Measurements from ENCODE around the gene FAM124A. TPM values are rescaled to one million over a fixed set of nuclear protein-coding genes. Genes with fewer than 3 reads are reported as not detected.
A peak's percentile ranks its signal among the peaks of the same experiment; 100 is the strongest.

The FAM124A gene
- total and polyA plus RNA-seq, 2 experiments from 2014 or later = 37.7 to 109 TPM

DNA sequence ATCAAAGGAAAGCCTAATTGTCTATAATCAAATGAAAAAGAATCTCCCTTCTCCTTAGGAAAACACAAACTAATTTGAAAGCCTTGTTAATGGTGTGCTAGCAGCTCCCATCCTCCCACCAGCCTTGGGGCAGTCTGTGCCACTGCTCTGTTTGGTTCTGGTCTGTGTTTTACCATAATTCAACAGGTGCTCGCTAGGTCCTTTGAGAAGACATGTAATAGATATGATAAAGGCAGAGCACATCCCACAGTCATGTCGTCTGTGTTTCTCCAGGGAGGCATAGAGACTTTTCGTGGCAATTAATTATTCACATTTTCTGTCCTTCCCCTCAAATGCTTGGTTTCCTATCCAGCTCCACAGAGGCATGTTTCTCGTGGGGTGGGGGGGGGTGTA lies 23.8 kb downstream of the FAM124A start:
- Histone ChIP-seq H3K36me3 (ENCODE audit: insufficient read depth) (peaks cover 9% of the 10 kb centered on the region), H2AFZ (no peak overlapping the region), H4K20me1 (replicated peaks; ENCODE audit: insufficient read depth) (peaks cover 9% of the 10 kb centered on the region; the same call in 1 of the 2 replicates), H3K79me2 (replicated peaks; ENCODE audit: insufficient read depth) (peaks cover 60% of the 10 kb centered on the region), H3F3A (replicated peaks; ENCODE audit: low read depth) (peaks cover 20% of the 10 kb centered on the region), H3K27me3 (ENCODE audit: insufficient read depth) (no peaks in the 10 kb centered on the region), H3K4me2 (0 out of 2 replicates have a peak overlapping the region, but pooled peaks have one; percentile 42), H3K9me2 (ENCODE audit: insufficient read depth) (no peaks in the 10 kb centered on the region), H3K4me1 (ENCODE audit: insufficient read depth) (peaks cover 71% of the 10 kb centered on the region), H3K27ac (ENCODE audit: low read depth) (peak overlapping the region; percentile 61; the same call in 1 of the 2 replicates), H3K4me3 (no peak overlapping the region)
- H3K4me1 Mint-ChIP-seq = peaks cover 70% of the 10 kb centered on the region
- H3K27me3 Mint-ChIP-seq (ENCODE audit: insufficient read depth, low read depth, poor library complexity) = peaks cover 6% of the 10 kb centered on the region
- TF ChIP-seq EZH2phosphoT487 (IDR thresholded peaks at IDR 0.05; ENCODE audit: unreplicated experiment) (no peak), STAT1 (IDR thresholded peaks at IDR 0.05; ENCODE audit: unreplicated experiment) (no peak), NANOG (IDR thresholded peaks at IDR 0.05; ENCODE audit: borderline replicate concordance) (no peak), CREB1 (CRISPR knock-in tag; IDR thresholded peaks at IDR 0.05; ENCODE audit: low read depth) (no peak), ZNF331 (CRISPR knock-in tag; IDR thresholded peaks at IDR 0.05; ENCODE audit: low read depth) (no peak), EZH2 (IDR thresholded peaks at IDR 0.05; ENCODE audit: low read depth, unreplicated experiment) (no peak), JUNB (IDR thresholded peaks at IDR 0.05; ENCODE audit: unreplicated experiment) (no peak), ZNF114 (CRISPR knock-in tag; IDR thresholded peaks at IDR 0.05) (no peak), POLR2AphosphoS5 (IDR thresholded peaks at IDR 0.05; ENCODE audit: low read depth) (no peak)
- TF ChIP-seq, protein P1, sequence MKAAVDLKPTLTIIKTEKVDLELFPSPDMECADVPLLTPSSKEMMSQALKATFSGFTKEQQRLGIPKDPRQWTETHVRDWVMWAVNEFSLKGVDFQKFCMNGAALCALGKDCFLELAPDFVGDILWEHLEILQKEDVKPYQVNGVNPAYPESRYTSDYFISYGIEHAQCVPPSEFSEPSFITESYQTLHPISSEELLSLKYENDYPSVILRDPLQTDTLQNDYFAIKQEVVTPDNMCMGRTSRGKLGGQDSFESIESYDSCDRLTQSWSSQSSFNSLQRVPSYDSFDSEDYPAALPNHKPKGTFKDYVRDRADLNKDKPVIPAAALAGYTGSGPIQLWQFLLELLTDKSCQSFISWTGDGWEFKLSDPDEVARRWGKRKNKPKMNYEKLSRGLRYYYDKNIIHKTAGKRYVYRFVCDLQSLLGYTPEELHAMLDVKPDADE (IDR thresholded peaks at IDR 0.05) = no peak
- TF ChIP-seq, protein P2, sequence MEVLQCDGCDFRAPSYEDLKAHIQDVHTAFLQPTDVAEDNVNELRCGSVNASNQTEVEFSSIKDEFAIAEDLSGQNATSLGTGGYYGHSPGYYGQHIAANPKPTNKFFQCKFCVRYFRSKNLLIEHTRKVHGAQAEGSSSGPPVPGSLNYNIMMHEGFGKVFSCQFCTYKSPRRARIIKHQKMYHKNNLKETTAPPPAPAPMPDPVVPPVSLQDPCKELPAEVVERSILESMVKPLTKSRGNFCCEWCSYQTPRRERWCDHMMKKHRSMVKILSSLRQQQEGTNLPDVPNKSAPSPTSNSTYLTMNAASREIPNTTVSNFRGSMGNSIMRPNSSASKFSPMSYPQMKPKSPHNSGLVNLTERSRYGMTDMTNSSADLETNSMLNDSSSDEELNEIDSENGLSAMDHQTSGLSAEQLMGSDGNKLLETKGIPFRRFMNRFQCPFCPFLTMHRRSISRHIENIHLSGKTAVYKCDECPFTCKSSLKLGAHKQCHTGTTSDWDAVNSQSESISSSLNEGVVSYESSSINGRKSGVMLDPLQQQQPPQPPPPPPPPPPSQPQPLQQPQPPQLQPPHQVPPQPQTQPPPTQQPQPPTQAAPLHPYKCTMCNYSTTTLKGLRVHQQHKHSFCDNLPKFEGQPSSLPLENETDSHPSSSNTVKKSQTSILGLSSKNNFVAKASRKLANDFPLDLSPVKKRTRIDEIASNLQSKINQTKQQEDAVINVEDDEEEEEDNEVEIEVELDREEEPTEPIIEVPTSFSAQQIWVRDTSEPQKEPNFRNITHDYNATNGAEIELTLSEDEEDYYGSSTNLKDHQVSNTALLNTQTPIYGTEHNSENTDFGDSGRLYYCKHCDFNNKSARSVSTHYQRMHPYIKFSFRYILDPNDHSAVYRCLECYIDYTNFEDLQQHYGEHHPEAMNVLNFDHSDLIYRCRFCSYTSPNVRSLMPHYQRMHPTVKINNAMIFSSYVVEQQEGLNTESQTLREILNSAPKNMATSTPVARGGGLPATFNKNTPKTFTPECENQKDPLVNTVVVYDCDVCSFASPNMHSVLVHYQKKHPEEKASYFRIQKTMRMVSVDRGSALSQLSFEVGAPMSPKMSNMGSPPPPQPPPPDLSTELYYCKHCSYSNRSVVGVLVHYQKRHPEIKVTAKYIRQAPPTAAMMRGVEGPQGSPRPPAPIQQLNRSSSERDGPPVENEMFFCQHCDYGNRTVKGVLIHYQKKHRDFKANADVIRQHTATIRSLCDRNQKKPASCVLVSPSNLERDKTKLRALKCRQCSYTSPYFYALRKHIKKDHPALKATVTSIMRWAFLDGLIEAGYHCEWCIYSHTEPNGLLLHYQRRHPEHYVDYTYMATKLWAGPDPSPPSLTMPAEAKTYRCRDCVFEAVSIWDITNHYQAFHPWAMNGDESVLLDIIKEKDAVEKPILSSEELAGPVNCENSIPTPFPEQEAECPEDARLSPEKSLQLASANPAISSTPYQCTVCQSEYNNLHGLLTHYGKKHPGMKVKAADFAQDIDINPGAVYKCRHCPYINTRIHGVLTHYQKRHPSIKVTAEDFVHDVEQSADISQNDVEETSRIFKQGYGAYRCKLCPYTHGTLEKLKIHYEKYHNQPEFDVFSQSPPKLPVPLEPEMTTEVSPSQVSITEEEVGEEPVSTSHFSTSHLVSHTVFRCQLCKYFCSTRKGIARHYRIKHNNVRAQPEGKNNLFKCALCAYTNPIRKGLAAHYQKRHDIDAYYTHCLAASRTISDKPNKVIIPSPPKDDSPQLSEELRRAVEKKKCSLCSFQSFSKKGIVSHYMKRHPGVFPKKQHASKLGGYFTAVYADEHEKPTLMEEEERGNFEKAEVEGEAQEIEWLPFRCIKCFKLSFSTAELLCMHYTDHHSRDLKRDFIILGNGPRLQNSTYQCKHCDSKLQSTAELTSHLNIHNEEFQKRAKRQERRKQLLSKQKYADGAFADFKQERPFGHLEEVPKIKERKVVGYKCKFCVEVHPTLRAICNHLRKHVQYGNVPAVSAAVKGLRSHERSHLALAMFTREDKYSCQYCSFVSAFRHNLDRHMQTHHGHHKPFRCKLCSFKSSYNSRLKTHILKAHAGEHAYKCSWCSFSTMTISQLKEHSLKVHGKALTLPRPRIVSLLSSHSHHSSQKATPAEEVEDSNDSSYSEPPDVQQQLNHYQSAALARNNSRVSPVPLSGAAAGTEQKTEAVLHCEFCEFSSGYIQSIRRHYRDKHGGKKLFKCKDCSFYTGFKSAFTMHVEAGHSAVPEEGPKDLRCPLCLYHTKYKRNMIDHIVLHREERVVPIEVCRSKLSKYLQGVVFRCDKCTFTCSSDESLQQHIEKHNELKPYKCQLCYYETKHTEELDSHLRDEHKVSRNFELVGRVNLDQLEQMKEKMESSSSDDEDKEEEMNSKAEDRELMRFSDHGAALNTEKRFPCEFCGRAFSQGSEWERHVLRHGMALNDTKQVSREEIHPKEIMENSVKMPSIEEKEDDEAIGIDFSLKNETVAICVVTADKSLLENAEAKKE (CRISPR knock-in tag; IDR thresholded peaks at IDR 0.05) = no peak
- TF ChIP-seq, protein P3, sequence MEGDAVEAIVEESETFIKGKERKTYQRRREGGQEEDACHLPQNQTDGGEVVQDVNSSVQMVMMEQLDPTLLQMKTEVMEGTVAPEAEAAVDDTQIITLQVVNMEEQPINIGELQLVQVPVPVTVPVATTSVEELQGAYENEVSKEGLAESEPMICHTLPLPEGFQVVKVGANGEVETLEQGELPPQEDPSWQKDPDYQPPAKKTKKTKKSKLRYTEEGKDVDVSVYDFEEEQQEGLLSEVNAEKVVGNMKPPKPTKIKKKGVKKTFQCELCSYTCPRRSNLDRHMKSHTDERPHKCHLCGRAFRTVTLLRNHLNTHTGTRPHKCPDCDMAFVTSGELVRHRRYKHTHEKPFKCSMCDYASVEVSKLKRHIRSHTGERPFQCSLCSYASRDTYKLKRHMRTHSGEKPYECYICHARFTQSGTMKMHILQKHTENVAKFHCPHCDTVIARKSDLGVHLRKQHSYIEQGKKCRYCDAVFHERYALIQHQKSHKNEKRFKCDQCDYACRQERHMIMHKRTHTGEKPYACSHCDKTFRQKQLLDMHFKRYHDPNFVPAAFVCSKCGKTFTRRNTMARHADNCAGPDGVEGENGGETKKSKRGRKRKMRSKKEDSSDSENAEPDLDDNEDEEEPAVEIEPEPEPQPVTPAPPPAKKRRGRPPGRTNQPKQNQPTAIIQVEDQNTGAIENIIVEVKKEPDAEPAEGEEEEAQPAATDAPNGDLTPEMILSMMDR (conservative IDR thresholded peaks at IDR 0.05; ENCODE audit: low read depth in 2 of 2) = no peak
- TF ChIP-seq, protein P4, sequence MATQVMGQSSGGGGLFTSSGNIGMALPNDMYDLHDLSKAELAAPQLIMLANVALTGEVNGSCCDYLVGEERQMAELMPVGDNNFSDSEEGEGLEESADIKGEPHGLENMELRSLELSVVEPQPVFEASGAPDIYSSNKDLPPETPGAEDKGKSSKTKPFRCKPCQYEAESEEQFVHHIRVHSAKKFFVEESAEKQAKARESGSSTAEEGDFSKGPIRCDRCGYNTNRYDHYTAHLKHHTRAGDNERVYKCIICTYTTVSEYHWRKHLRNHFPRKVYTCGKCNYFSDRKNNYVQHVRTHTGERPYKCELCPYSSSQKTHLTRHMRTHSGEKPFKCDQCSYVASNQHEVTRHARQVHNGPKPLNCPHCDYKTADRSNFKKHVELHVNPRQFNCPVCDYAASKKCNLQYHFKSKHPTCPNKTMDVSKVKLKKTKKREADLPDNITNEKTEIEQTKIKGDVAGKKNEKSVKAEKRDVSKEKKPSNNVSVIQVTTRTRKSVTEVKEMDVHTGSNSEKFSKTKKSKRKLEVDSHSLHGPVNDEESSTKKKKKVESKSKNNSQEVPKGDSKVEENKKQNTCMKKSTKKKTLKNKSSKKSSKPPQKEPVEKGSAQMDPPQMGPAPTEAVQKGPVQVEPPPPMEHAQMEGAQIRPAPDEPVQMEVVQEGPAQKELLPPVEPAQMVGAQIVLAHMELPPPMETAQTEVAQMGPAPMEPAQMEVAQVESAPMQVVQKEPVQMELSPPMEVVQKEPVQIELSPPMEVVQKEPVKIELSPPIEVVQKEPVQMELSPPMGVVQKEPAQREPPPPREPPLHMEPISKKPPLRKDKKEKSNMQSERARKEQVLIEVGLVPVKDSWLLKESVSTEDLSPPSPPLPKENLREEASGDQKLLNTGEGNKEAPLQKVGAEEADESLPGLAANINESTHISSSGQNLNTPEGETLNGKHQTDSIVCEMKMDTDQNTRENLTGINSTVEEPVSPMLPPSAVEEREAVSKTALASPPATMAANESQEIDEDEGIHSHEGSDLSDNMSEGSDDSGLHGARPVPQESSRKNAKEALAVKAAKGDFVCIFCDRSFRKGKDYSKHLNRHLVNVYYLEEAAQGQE (IDR thresholded peaks at IDR 0.05; ENCODE audit: unreplicated experiment) = no peak
- no peak overlapping the region for H3K4me3 Mint-ChIP-seq
- H3K27ac Mint-ChIP-seq = no peak overlapping the region; the same call in 1 of the 2 replicates
- H3K36me3 Mint-ChIP-seq (ENCODE audit: low read depth) = peaks cover 28% of the 10 kb centered on the region
- H3K9me3 Mint-ChIP-seq = no peaks in the 10 kb centered on the region; the same call in 2 of the 3 replicates
- ATAC-seq = no peak
- DNase-seq (ENCODE audit: low spot score) = no peak
